Liver (tissue), 9 donors: ENCODE measurements around the gene KCNQ1. TPM values are rescaled to one million over a fixed set of nuclear protein-coding genes. Genes with fewer than 3 reads are reported as not detected.
"Not testable (repeated sequence)": the region's sequence is repeated elsewhere in the genome, so short reads cannot be mapped to it uniquely, and the experiment has no call there.

Source experiments
- DNase-seq: peaks from one replicate; pipeline ENCODE4 v3.0.0-alpha.2; 2017; ENCODE audit warnings: low spot score
- H3K27ac ChIP-seq, 2 donors: one replicate each; pipeline ENCODE4 v1.7.0; 2013; ENCODE audit warnings: inconsistent platforms in 2 of 2, low read length in 2 of 2, control low read depth in 1 of 2, low read depth in 1 of 2, mild to moderate bottlenecking in 1 of 2
- H3K27me3 ChIP-seq, 4 donors: one replicate each; pipeline versions ENCODE4 v1.6.1 to v1.7.0; 2013; ENCODE audit warnings: low read length in 3 of 4, inconsistent platforms in 1 of 4, mild to moderate bottlenecking in 1 of 4, moderate library complexity in 1 of 4; ENCODE audit not compliant: control insufficient read depth in 4 of 4, insufficient read depth in 4 of 4
- H3K36me3 ChIP-seq, 4 donors: one replicate each; pipeline versions ENCODE4 v1.6.1 to v1.7.0; 2013; ENCODE audit warnings: low read length in 3 of 4, mild to moderate bottlenecking in 3 of 4, low read depth in 1 of 4, moderate library complexity in 1 of 4; ENCODE audit not compliant: control insufficient read depth in 4 of 4, insufficient read depth in 3 of 4
- H3K4me1 ChIP-seq, 4 donors: one replicate each; pipeline versions ENCODE4 v1.6.1 to v1.7.0; 2013; ENCODE audit warnings: low read length in 3 of 4, mild to moderate bottlenecking in 3 of 4, moderate library complexity in 1 of 4; ENCODE audit not compliant: control insufficient read depth in 4 of 4, insufficient read depth in 4 of 4
- H3K4me3 ChIP-seq, 3 donors: one replicate each; pipeline versions ENCODE4 v1.6.1 to v1.7.0; 2013; ENCODE audit warnings: low read length in 3 of 3, control low read depth in 1 of 3, low read depth in 1 of 3, mild to moderate bottlenecking in 1 of 3
- H3K9ac ChIP-seq, 2 donors: one replicate each; pipeline ENCODE4 v1.7.0; 2013; ENCODE audit warnings: low read length in 2 of 2, mild to moderate bottlenecking in 2 of 2, moderate library complexity in 2 of 2, control low read depth in 1 of 2, low read depth in 1 of 2
- H3K9me3 ChIP-seq, 4 donors: one replicate each; pipeline versions ENCODE4 v1.6.1 to v1.7.0; 2013; ENCODE audit warnings: low read length in 3 of 4; ENCODE audit not compliant: control insufficient read depth in 4 of 4
- ATF3 ChIP-seq: IDR thresholded peaks from 2 replicates; pipeline ENCODE4 v1.6.1; 2016; ENCODE audit warnings: antibody characterized with exemption
- EGR1 ChIP-seq, 2 donors: IDR thresholded peaks; 2 replicates each; pipeline ENCODE4 v1.6.1; 2016 to 2018; ENCODE audit warnings: antibody characterized with exemption in 2 of 2, low read depth in 2 of 2
- MAX ChIP-seq: IDR thresholded peaks from 2 replicates; pipeline ENCODE4 v1.6.1; 2016; ENCODE audit warnings: antibody characterized with exemption
- RAD21 ChIP-seq, 2 donors: IDR thresholded peaks; 2 replicates each; pipeline ENCODE4 v1.6.1; 2016; ENCODE audit warnings: antibody characterized with exemption in 2 of 2, mild to moderate bottlenecking in 2 of 2
- YY1 ChIP-seq: IDR thresholded peaks from 2 replicates; pipeline ENCODE4 v1.6.1; 2016; ENCODE audit warnings: antibody characterized with exemption, mild to moderate bottlenecking
- WGBS: extraction: QIAGEN DNeasy Blood & Tissue Kit; methylation state at CpG from one replicate; pipeline ENCODE4 v1.1.7; 2013; 5-methylcytosine and 5-hydroxymethylcytosine counted together
- polyA plus RNA-seq, 2 donors: library from polyadenylated mRNA; stranded (reverse) in 1 of 2; unstranded in 1 of 2; fragments of 200-250 nt in 1 of 2; fragments of >200 nt in 1 of 2; fragmentation: Nextera tagmentation in 1 of 2; extraction: Ambion mirVana in 1 of 2; gene quantifications; one replicate each; pipeline versions ENCODE4 v1.2.1 to v1.2.3, GENCODE V29; 2013 to 2015
- total RNA-seq, 2 donors: library from RNA; depleted of rRNA; stranded (reverse); fragments of >200 nt; gene quantifications; one replicate each; pipeline ENCODE4 v1.2.3, GENCODE V29; 2014
- TF ChIP-seq, protein P1 (sequence below): IDR thresholded peaks from 2 replicates; pipeline ENCODE4 v1.6.1; 2016; ENCODE audit warnings: antibody characterized with exemption, mild to moderate bottlenecking
- TF ChIP-seq, protein P2 (sequence below): fragments of 150-350 bp; IDR thresholded peaks from 2 replicates; pipeline ENCODE4 v1.5.1; 2017; ENCODE audit warnings: improper control_type of control experiment, low read depth, low read length; ENCODE audit not compliant: missing input control
- donor health status: healthy.
- donor health status: healthy.
- donor health status: healthy.
- donor health status: healthy.
- donor health status: healthy.

Gene KCNQ1
- total and polyA plus RNA-seq, 4 donors = 0.31 to 2.2 (median 1.5) TPM

DNA sequence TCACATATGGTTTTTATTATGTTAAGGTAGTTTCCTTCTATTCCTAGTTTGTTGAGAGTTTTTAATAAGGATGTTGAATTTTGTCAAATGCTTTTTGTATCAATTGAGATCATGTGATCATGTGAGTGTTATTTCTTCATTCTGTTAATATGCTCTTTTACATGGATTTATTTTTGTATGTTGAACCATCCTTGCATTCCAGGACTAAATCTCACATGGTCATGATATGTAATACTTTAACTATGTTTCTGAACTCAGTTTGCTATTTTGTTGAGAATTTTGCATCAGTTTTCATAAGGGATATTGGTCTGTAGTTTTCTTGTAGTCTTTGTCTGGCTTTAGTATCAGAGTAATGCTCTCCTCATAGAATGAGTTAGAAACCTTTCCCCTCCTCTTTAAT, 43.2 kb downstream of the KCNQ1 start:
- no peak for DNase-seq
- no peaks in the 10 kb centered on the region for H3K4me1 ChIP-seq
- H3K9me3 ChIP-seq = peaks cover 0 to 27% (median 8%) of the 10 kb centered on the region in 4 donors
- no peak overlapping the region for H3K4me3 ChIP-seq
- no peak overlapping the region for H3K27ac ChIP-seq
- peaks cover 0 to 3% (median 0%) of the 10 kb centered on the region in 4 donors for H3K27me3 ChIP-seq
- no peaks in the 10 kb centered on the region for H3K36me3 ChIP-seq
- TF ChIP-seq, protein P1, sequence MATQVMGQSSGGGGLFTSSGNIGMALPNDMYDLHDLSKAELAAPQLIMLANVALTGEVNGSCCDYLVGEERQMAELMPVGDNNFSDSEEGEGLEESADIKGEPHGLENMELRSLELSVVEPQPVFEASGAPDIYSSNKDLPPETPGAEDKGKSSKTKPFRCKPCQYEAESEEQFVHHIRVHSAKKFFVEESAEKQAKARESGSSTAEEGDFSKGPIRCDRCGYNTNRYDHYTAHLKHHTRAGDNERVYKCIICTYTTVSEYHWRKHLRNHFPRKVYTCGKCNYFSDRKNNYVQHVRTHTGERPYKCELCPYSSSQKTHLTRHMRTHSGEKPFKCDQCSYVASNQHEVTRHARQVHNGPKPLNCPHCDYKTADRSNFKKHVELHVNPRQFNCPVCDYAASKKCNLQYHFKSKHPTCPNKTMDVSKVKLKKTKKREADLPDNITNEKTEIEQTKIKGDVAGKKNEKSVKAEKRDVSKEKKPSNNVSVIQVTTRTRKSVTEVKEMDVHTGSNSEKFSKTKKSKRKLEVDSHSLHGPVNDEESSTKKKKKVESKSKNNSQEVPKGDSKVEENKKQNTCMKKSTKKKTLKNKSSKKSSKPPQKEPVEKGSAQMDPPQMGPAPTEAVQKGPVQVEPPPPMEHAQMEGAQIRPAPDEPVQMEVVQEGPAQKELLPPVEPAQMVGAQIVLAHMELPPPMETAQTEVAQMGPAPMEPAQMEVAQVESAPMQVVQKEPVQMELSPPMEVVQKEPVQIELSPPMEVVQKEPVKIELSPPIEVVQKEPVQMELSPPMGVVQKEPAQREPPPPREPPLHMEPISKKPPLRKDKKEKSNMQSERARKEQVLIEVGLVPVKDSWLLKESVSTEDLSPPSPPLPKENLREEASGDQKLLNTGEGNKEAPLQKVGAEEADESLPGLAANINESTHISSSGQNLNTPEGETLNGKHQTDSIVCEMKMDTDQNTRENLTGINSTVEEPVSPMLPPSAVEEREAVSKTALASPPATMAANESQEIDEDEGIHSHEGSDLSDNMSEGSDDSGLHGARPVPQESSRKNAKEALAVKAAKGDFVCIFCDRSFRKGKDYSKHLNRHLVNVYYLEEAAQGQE = no peak
- TF ChIP-seq EGR1 (IDR thresholded peaks at IDR 0.05; ENCODE audit: low read depth in 2 of 2) (no peak), MAX (no peak), ATF3 (no peak)
- TF ChIP-seq, protein P2, sequence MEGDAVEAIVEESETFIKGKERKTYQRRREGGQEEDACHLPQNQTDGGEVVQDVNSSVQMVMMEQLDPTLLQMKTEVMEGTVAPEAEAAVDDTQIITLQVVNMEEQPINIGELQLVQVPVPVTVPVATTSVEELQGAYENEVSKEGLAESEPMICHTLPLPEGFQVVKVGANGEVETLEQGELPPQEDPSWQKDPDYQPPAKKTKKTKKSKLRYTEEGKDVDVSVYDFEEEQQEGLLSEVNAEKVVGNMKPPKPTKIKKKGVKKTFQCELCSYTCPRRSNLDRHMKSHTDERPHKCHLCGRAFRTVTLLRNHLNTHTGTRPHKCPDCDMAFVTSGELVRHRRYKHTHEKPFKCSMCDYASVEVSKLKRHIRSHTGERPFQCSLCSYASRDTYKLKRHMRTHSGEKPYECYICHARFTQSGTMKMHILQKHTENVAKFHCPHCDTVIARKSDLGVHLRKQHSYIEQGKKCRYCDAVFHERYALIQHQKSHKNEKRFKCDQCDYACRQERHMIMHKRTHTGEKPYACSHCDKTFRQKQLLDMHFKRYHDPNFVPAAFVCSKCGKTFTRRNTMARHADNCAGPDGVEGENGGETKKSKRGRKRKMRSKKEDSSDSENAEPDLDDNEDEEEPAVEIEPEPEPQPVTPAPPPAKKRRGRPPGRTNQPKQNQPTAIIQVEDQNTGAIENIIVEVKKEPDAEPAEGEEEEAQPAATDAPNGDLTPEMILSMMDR = no peak
- no peak overlapping the region for H3K9ac ChIP-seq

DNA sequence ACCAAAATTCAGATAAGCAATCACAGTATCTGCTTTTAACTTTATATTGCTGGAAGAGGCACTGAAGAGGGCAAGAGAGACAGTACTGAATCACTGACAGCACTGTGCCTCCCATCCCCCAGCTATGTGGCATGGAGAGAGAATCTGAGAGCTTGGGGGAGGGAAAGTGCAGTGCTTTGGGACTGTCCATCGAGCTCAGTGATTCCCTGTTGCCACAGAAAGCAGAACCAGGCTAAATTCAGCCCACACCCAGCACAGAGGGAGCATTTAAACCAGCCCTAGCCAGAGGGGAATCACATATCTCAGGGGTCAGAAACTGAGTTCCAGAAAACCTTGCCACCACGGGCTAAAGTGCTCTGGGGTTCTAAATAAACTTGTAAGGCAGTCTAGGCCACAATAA, 44.3 kb downstream of the KCNQ1 start:
- WGBS = 34% methylated on average over 2 of the region's 2 CpGs

GRCh38 chr11:2497951-2498350, 53.1 kb downstream of the KCNQ1 start:
- WGBS = 86% methylated on average over 1 of the region's 1 CpG
- H3K4me3 ChIP-seq, H3K9ac ChIP-seq, DNase-seq, H3K4me1 ChIP-seq, H3K27me3 ChIP-seq, H3K9me3 ChIP-seq, H3K36me3 ChIP-seq, H3K27ac ChIP-seq: not testable (repeated sequence)

More for the DNA sequence above, 44.3 kb downstream of the KCNQ1 start:
- Histone ChIP-seq H3K9ac (no peak overlapping the region), H3K27ac (no peak overlapping the region), H3K9me3 (peaks cover 0 to 27% (median 8%) of the 10 kb centered on the region in 4 donors), H3K4me1 (no peaks in the 10 kb centered on the region), H3K4me3 (no peak overlapping the region), H3K27me3 (no peaks in the 10 kb centered on the region), H3K36me3 (no peaks in the 10 kb centered on the region)
- no peak for DNase-seq
- TF ChIP-seq YY1 = no peak
- TF ChIP-seq RAD21 (IDR thresholded peaks at IDR 0.05) = no peak
